ENCODE measurements around the gene NR6A1.

Gene NR6A1

DNA sequence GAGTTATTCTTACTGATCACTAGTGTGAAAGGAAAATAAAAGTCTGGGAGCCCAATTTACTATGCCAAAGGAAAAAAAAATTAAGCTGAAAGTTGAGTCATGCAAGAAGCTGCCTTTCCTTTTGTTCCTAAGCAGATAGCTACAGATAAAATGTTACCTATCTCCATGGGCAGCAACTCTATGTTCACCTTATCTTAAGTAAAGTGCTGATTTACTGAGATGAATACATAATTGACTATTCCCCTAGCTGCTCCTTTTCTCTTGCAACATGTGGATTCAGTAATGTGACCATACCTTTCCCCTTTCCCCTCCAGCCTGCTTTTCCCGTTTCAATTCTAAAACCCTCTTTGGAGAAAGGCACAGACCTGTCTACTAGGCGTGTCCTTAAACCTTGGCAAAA lies 201.2 kb downstream of the NR6A1 start:
- Histone ChIP-seq H3K4me3 (no peak overlapping the region), H3K27ac (no peak overlapping the region)
- no peak for DNase-seq (ENCODE audit: low spot score)
- TF ChIP-seq, protein P1, sequence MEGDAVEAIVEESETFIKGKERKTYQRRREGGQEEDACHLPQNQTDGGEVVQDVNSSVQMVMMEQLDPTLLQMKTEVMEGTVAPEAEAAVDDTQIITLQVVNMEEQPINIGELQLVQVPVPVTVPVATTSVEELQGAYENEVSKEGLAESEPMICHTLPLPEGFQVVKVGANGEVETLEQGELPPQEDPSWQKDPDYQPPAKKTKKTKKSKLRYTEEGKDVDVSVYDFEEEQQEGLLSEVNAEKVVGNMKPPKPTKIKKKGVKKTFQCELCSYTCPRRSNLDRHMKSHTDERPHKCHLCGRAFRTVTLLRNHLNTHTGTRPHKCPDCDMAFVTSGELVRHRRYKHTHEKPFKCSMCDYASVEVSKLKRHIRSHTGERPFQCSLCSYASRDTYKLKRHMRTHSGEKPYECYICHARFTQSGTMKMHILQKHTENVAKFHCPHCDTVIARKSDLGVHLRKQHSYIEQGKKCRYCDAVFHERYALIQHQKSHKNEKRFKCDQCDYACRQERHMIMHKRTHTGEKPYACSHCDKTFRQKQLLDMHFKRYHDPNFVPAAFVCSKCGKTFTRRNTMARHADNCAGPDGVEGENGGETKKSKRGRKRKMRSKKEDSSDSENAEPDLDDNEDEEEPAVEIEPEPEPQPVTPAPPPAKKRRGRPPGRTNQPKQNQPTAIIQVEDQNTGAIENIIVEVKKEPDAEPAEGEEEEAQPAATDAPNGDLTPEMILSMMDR (IDR thresholded peaks at IDR 0.05): no peak

DNA sequence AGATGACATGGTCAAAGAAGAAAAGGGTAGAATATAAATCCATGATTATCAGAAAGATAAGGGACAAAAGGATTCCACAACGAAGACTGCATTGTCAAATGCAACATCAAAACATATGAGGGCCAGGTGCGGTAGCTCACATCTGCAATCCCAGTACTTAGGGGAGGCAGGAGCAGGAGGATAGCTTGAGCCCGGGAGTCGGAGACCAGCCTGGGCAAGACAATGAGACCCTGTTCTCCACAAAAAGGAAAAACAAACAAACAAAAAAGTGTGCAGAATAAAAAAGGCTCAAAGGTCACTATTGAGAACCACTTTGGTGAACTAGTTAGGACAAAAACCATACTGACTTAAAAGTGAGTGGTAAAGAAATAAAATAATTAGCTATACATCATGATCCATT lies 203.7 kb downstream of the NR6A1 start:
- no peak for DNase-seq (ENCODE audit: low spot score)
- Histone ChIP-seq H3K27ac (no peak overlapping the region), H3K4me3 (no peak overlapping the region)
- TF ChIP-seq, protein P1 (IDR thresholded peaks at IDR 0.05): no peak

GRCh38 chr9:124562328-124562727 lies 208.8 kb downstream of the NR6A1 start:
- no peak for DNase-seq (ENCODE audit: low spot score)
- TF ChIP-seq, protein P1 (IDR thresholded peaks at IDR 0.05): no peak
- Histone ChIP-seq H3K4me3 (no peak overlapping the region), H3K27ac (no peak overlapping the region)

DNA sequence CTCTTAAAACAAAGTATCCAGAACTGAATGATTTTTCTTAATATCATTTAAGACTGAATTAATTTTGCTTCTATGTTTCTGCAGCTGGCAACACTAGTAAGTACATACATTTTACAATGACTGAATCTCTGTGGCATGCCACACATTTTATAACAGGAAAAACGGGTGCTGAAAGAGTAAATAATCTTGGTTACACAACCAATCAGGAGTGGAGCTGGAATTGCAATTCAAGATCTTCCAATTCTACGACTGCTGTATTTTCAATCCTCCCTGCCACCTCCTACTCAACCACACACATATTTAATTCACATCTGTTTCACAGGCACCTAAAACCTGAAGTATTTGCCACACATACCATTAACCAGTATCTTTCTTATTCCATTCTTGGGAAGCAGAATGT lies 211.2 kb downstream of the NR6A1 start:
- DNase-seq (ENCODE audit: low spot score): no peak
- no peak overlapping the region for H3K27ac ChIP-seq
- TF ChIP-seq, protein P1 (IDR thresholded peaks at IDR 0.05): no peak
- H3K4me3 ChIP-seq: no peak overlapping the region

- no peak for DNase-seq (ENCODE audit: low spot score)
- TF ChIP-seq, protein P1 (IDR thresholded peaks at IDR 0.05): no peak
- Histone ChIP-seq H3K4me3 (no peak overlapping the region), H3K27ac (no peak overlapping the region)
Measured at GRCh38 chr9:124558777-124559470, 212.2 kb downstream of the NR6A1 start.

- Histone ChIP-seq H3K4me3 (no peak overlapping the region), H3K27ac (no peak overlapping the region)
- DNase-seq (ENCODE audit: low spot score): no peak
- TF ChIP-seq, protein P1 (IDR thresholded peaks at IDR 0.05): no peak
Measured at GRCh38 chr9:124557895-124558294, 213.2 kb downstream of the NR6A1 start.

DNA sequence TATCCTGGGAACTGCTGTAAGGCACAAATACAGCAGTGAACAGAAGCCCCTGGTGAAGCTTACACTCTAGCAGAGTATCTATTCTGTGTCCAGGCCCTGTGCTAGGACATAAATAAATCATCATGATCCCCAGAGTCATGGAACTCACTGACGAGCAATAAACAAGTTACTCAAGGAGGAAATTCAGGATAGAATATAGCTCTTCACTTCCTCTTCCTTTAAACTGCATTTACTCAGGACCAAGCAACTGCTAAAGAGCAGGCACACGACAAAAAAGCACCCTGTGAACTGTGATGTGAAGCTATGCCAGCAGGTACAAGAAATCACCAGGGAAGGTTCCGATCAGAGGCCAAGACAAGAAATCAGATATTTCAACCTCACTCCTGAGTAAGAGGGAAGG lies 216.1 kb downstream of the NR6A1 start:
- H3K27ac ChIP-seq: no peak overlapping the region
- no peak overlapping the region for H3K4me3 ChIP-seq
- no peak for DNase-seq (ENCODE audit: low spot score)
- TF ChIP-seq, protein P1 (IDR thresholded peaks at IDR 0.05): no peak

Data from coronary artery (tissue), 2 donors.